Endodermal cell (in vitro differentiated cells): ENCODE results near the gene MAML2. TPM values are rescaled to one million over a fixed set of nuclear protein-coding genes. Genes with fewer than 3 reads are reported as not detected.
"Not testable (repeated sequence)": the region's sequence is repeated elsewhere in the genome, so short reads cannot be mapped to it uniquely, and the experiment has no call there.

Experiments used
- DNase-seq: peaks from one replicate; pipeline ENCODE4 v3.0.0-alpha.2; 2017
- H3K27ac ChIP-seq: 2 replicates; pipeline ENCODE4 v1.5.1; 2013; ENCODE audit warnings: mild to moderate bottlenecking, low read depth, low read length, moderate library complexity
- H3K27me3 ChIP-seq: 2 replicates; pipeline ENCODE4 v1.6.1; 2013; ENCODE audit warnings: mild to moderate bottlenecking, low read length, moderate library complexity; ENCODE audit not compliant: insufficient read depth, control insufficient read depth, poor library complexity, severe bottlenecking
- H3K36me3 ChIP-seq: 2 replicates; pipeline ENCODE4 v1.7.0; 2013; ENCODE audit warnings: mild to moderate bottlenecking, low read length, moderate library complexity; ENCODE audit not compliant: control insufficient read depth, insufficient read depth
- H3K4me1 ChIP-seq: one replicate; pipeline ENCODE4 v1.7.0; 2013; ENCODE audit warnings: low read length; ENCODE audit not compliant: control insufficient read depth, insufficient read depth
- H3K4me3 ChIP-seq: 2 replicates; pipeline ENCODE4 v1.5.1; 2013; ENCODE audit warnings: mild to moderate bottlenecking, low read length, moderate library complexity
- H3K9ac ChIP-seq: 2 replicates; pipeline ENCODE4 v1.6.1; 2013; ENCODE audit warnings: mild to moderate bottlenecking, low read length, moderate library complexity; ENCODE audit not compliant: poor library complexity, severe bottlenecking; ENCODE audit errors: extremely low read depth
- H3K9me3 ChIP-seq: 2 replicates; pipeline ENCODE4 v1.6.1; 2013; ENCODE audit warnings: mild to moderate bottlenecking, low read length, moderate library complexity; ENCODE audit not compliant: control insufficient read depth
- H3K27ac Mint-ChIP-seq: 2 replicates; pipeline ENCODE4 v1.8.0; 2020; ENCODE audit warnings: mixed read lengths
- H3K27me3 Mint-ChIP-seq: 2 replicates; pipeline ENCODE4 v1.8.0; 2021; ENCODE audit warnings: mild to moderate bottlenecking, mixed read lengths; ENCODE audit not compliant: insufficient read depth
- H3K36me3 Mint-ChIP-seq: 2 replicates; pipeline ENCODE4 v1.8.0; 2020; ENCODE audit warnings: low read depth, mixed read lengths
- H3K4me1 Mint-ChIP-seq: 2 replicates; pipeline ENCODE4 v1.8.0; 2020; ENCODE audit warnings: mixed read lengths
- H3K4me3 Mint-ChIP-seq: 2 replicates; pipeline ENCODE4 v1.8.0; 2020; ENCODE audit warnings: mild to moderate bottlenecking, moderate library complexity, mixed read lengths
- H3K9me3 Mint-ChIP-seq: 2 replicates; pipeline ENCODE4 v1.8.0; 2020; ENCODE audit warnings: mild to moderate bottlenecking, mixed read lengths
- WGBS, 2 experiments: methylation state at CpG; one replicate each; pipeline versions ENCODE4 v1.1.5 to v1.1.7; 2013; ENCODE audit warnings: missing lambda C conversion rate in 2 of 2, mixed read lengths in 1 of 2; ENCODE audit not compliant: insufficient coverage in 1 of 2, insufficient read length in 1 of 2; 5-methylcytosine and 5-hydroxymethylcytosine counted together
- total RNA-seq, 2 donors: library from RNA; stranded (reverse); fragmentation: NEBNext Ultra II Directional in 1 of 2; extraction: Animal tissue kit (Norgen Biotek cat#: 25700) in 1 of 2; gene quantifications; 2 replicates in 1 of 2; 3 replicates in 1 of 2; pipeline ENCODE4 v1.2.1, GENCODE V29; 2021
- TF ChIP-seq, protein P1 (sequence below): fragments of 200-600 bp; sonication (generic); conservative IDR thresholded peaks from 2 replicates; pipeline ENCODE4 v1.5.0; 2021; ENCODE audit warnings: antibody characterized with exemption, mild to moderate bottlenecking

The MAML2 gene
- total RNA-seq, 2 donors from 2014 or later: 6.6 to 8.0 TPM

- 83 to 91% methylated on average over 3 to 6 of the region's 6 CpGs for WGBS, 2 experiments
- Mint-ChIP-seq H3K4me3 (no peak overlapping the region), H3K4me1 (no peaks in the 10 kb centered on the region), H3K27ac (no peak overlapping the region), H3K36me3 (no peaks in the 10 kb centered on the region), H3K27me3 (peaks cover 4% of the 10 kb centered on the region), H3K9me3 (peaks cover 10% of the 10 kb centered on the region)
- TF ChIP-seq, protein P1, sequence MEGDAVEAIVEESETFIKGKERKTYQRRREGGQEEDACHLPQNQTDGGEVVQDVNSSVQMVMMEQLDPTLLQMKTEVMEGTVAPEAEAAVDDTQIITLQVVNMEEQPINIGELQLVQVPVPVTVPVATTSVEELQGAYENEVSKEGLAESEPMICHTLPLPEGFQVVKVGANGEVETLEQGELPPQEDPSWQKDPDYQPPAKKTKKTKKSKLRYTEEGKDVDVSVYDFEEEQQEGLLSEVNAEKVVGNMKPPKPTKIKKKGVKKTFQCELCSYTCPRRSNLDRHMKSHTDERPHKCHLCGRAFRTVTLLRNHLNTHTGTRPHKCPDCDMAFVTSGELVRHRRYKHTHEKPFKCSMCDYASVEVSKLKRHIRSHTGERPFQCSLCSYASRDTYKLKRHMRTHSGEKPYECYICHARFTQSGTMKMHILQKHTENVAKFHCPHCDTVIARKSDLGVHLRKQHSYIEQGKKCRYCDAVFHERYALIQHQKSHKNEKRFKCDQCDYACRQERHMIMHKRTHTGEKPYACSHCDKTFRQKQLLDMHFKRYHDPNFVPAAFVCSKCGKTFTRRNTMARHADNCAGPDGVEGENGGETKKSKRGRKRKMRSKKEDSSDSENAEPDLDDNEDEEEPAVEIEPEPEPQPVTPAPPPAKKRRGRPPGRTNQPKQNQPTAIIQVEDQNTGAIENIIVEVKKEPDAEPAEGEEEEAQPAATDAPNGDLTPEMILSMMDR: no peak
- no peak for DNase-seq
- Histone ChIP-seq H3K27ac (no peak overlapping the region), H3K4me3 (no peak overlapping the region), H3K27me3 (no peaks in the 10 kb centered on the region), H3K9ac (no peak overlapping the region), H3K9me3 (no peaks in the 10 kb centered on the region), H3K4me1 (no peaks in the 10 kb centered on the region), H3K36me3 (no peaks in the 10 kb centered on the region)
These were observed 55.1 kb downstream of the MAML2 start for GRCh38 chr11:96287822-96288439.

GRCh38 chr11:96285985-96286384, 57.0 kb downstream of the MAML2 start:
- H3K27me3 ChIP-seq, H3K9ac ChIP-seq, H3K27ac Mint-ChIP-seq, H3K27me3 Mint-ChIP-seq, H3K9me3 Mint-ChIP-seq, H3K4me1 ChIP-seq, DNase-seq, H3K4me3 Mint-ChIP-seq, H3K4me1 Mint-ChIP-seq, H3K27ac ChIP-seq, H3K36me3 Mint-ChIP-seq, H3K36me3 ChIP-seq, H3K9me3 ChIP-seq, H3K4me3 ChIP-seq: not testable (repeated sequence)
- 90 to 98% methylated on average over 5 of the region's 6 CpGs for WGBS, 2 experiments

DNA sequence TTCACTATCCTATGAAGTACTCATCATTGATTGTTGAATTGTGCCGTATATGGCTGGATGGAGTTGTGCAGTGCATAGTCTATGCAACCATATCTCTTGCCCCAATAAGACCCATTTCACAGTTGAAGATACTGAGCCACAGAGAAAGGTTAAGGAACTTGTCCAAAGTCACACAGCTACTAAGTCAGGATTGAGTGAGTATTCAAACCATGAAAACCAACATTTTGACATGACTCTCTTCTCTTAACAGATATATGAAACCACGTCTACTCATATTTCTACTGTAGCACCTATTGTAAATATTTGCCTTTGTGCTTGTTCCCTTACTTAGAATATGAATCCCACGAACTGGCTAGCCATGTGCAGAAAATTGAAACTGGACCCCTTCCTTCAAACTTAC, 58.1 kb downstream of the MAML2 start:
- no peaks in the 10 kb centered on the region for H3K9me3 ChIP-seq
- Mint-ChIP-seq H3K36me3 (no peaks in the 10 kb centered on the region), H3K27ac (no peak overlapping the region), H3K9me3 (peaks cover 10% of the 10 kb centered on the region), H3K27me3 (peaks cover 4% of the 10 kb centered on the region), H3K4me3 (no peak overlapping the region), H3K4me1 (peaks cover 11% of the 10 kb centered on the region)
- no peak overlapping the region for H3K4me3 ChIP-seq
- TF ChIP-seq, protein P1: no peak
- H3K27ac ChIP-seq: no peak overlapping the region
- WGBS, 2 experiments: 92 to 93% methylated on average over 1 to 3 of the region's 3 CpGs
- no peaks in the 10 kb centered on the region for H3K27me3 ChIP-seq
- no peak for DNase-seq
- H3K4me1 ChIP-seq: peaks cover 5% of the 10 kb centered on the region
- no peaks in the 10 kb centered on the region for H3K36me3 ChIP-seq
- no peak overlapping the region for H3K9ac ChIP-seq

DNA sequence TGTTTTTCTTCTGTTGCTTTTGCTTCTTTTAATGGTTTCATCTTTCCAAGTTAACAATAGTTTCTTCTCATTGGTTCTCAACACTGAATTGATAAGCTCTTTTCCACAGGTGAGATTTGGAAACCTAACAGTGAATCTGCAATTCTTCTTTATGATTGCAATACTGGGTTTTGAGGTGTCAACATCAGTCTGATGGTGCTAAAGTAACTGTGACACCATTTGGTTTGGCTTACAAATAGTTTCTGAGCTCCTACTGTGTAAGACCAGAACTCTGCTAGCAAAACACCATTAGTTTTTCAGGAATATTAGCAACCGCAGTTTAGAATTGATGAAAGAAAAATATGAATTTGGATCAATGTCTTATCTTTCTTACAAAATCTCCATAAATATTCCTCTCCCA, 58.6 kb downstream of the MAML2 start:
- peaks cover 5% of the 10 kb centered on the region for H3K4me1 ChIP-seq
- no peak for DNase-seq
- no peak overlapping the region for H3K4me3 Mint-ChIP-seq
- TF ChIP-seq, protein P1: no peak
- no peak overlapping the region for H3K27ac Mint-ChIP-seq
- H3K36me3 ChIP-seq: no peaks in the 10 kb centered on the region
- H3K9me3 ChIP-seq: no peaks in the 10 kb centered on the region
- WGBS, 2 experiments: no CpG with 5 or more reads among the region's 1 CpG
- H3K27me3 ChIP-seq: no peaks in the 10 kb centered on the region
- H3K36me3 Mint-ChIP-seq: no peaks in the 10 kb centered on the region
- peaks cover 4% of the 10 kb centered on the region for H3K27me3 Mint-ChIP-seq
- peaks cover 15% of the 10 kb centered on the region for H3K4me1 Mint-ChIP-seq
- H3K9me3 Mint-ChIP-seq: peaks cover 10% of the 10 kb centered on the region
- no peak overlapping the region for H3K4me3 ChIP-seq
- H3K27ac ChIP-seq: no peak overlapping the region
- no peak overlapping the region for H3K9ac ChIP-seq
